HG02763 (cell line): ENCODE measurements around the gene VPS37C.
"Not testable (repeated sequence)": the region's sequence is repeated elsewhere in the genome, so short reads cannot be mapped to it uniquely, and the experiment has no call there.

Experiments used
- ATAC-seq: cut with Tn5 transposase; IDR thresholded peaks from one replicate; pipeline ENCODE4 v1.9.1; 2021; ENCODE audit warnings: mild to moderate bottlenecking, moderate library complexity; ENCODE audit not compliant: unreplicated experiment

Gene VPS37C

DNA sequence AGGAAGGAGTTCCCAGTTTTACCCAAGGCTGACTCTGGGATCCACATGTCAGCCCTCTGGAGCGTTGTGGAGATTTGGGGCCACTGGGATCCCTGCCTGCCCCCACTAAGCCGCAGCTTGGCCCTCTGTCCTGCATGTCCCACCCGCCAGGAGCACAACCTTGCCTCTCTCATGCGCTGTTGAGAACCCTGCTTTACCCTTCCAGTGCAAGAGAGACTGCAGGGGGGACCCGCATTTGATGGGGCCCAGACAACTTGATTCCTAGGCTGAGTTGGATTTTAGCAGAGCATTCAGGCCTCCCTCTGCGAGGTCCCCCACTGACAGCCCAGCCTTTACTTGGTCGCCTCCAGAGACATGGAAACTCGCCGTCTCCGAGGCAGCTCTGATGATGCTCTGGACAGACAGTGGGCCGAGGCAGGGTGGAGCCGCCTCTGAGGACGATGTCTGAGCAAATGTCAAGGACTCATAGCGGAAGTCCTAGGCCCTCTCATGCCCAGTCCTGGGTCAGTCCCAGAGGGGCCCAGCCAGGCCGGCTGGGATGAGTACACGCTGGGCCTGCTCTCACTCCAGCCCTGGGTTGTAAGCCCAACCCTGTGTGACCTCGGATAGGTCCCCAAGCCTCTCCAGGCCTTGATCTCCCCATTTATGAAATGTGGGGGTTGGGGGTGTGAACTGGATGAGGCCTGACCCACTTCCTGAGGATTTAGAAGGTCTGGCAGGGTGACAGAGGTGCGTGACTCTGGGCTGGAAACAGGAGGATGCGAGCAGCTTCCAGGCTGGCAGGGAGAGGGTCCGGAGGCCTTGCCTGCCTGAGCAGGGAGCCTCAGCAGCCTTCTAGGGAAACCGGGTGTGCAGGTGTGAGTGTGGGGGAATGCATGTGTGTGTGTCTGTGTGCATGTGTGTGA, 58.3 kb downstream of the VPS37C start:
- ATAC-seq, result no peak

DNA sequence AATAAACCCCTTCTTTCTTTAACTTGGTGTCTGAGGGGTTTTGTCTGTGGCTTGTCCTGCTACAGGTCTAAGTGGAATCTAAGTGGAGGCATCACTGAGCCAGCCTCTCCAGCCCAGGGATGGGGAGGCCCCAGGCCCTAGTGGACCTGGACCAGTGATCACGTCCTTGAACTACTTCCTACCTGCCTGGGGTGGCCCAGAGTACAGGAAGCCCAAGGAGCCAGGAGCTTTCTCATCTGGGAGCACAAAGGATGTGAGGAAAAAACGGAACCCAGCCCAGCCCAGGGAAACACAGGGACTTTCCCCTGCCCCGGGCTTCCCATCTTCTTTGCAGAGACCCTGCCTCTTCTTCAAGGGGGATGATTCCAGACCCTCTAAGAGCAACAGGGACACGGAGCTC, 62.4 kb downstream of the VPS37C start:
- ATAC-seq, result no peak

- ATAC-seq, result not testable (repeated sequence)
Measured at GRCh38 chr11:61098261-61098660, 63.0 kb downstream of the VPS37C start.

DNA sequence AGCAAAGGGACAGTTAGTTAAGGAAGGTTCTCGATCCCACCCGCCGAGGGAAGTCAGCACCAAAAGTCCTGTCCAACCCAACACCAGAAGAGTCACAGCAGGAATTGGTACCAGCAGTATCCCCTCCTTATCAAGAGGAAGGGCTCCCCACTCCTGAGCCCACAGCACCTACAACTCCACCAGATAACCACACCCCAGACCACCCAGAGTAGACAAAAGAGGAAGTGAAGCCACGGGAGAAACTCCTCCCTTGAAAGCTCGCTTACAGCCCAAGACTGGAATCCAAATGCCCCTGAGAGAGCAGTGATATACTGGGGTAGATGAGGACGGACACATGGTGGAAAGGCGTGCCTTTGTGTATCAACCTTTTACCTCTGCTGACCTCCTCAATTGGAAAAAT, 66.2 kb downstream of the VPS37C start:
- no peak for ATAC-seq

DNA sequence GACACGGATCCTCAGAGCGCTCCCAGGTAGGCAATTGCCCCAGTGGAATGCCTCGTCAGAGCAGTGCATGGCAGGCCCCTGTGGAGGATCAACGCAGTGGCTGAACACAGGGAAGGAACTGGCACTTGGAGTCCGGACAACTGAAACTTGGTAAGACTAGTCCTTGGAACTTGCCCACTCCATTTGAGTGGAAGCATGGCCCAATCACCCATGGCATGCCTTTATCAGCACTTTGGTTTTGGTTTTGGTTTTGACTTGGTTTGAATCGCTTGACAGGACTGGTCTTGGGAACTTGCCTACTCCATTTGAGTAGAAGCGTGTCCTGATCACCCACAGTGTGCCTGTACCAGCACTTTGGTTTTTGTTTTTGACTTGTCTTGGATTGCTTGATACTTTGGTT, 67.1 kb downstream of the VPS37C start:
- not testable (repeated sequence) for ATAC-seq

- no peak for ATAC-seq
Measured at GRCh38 chr11:61092908-61093763, 68.1 kb downstream of the VPS37C start.

DNA sequence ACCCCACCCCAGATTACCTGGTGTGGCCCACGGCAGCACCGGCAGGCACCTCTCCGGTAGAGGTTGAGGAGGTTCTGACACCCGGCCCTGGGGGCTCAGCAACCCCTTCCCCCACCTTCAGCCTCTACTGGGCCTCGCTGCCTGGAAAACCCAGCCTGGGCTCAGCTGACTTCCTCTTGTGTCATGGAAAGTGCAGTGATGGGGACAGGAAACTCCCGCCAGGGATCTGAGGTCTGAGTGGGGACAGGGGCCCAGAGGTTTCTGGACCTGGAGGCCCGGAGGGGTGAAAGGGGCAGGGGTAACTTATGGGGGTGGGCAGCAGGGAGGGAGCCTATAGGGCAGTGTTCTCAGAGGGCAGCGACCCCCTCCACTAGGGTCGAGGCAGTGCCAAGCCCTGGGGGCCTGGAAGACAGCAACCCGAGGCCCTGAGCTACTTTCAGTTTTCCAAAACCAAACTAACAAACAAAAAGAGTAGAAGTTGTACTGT, 68.9 kb downstream of the VPS37C start:
- ATAC-seq, result peak; percentile 69

- ATAC-seq, result no peak
Measured at GRCh38 chr11:61091373-61092279, 69.6 kb downstream of the VPS37C start.

GRCh38 chr11:61090982-61091372, 70.2 kb downstream of the VPS37C start:
- ATAC-seq, result no peak

DNA sequence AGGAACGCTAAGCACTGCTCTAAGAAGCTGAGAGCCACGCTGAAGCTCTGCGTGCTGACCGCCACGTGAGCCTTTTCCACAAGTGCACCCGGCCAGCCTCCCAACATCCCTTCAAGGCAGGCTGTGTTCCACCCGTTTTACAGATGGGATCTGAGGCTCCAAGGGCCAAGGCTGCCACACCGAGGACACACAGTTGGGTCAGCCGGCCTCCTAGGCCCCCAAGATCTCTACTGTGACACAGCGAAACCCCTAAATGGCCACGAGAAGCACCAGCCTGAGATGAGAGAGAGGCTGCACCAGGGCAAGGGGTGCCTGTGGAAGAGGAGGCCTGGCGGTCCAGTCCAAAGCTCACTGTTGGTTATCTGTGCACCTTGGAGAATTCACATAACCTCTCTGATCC, 70.7 kb downstream of the VPS37C start:
- no peak for ATAC-seq

DNA sequence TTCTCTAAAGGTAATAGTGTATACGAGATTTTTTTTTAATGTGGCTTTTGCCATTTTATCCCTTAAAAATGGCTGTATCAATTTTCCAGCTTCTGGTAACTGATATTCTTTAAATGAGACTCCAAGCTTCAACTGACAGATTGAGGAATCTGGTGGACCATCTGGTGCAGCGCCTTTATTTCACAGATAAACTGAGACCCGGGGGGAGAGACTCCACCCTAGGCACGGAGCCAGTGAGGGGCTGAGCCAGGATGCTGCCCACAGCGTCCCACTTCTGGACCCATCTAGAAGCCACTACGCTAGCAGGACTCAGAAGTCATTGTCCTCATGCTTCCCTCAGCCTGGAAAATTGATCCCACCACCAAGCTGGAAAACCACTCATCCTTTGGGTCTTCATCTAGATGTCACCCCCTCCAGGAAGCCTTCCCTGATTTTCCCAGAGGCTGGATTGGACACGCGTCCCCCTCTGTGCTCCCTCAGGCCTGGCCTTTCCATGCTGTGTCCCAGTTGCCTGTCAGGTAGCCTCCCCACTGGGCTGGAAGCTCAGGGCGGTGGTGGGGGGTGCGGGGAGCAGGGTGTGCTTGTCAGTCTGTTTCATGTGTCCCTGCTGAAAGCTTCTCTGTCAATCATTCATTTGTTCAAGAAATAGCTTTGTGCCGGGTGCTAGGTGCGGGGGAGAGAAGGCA, 71.3 kb downstream of the VPS37C start:
- no peak for ATAC-seq

DNA sequence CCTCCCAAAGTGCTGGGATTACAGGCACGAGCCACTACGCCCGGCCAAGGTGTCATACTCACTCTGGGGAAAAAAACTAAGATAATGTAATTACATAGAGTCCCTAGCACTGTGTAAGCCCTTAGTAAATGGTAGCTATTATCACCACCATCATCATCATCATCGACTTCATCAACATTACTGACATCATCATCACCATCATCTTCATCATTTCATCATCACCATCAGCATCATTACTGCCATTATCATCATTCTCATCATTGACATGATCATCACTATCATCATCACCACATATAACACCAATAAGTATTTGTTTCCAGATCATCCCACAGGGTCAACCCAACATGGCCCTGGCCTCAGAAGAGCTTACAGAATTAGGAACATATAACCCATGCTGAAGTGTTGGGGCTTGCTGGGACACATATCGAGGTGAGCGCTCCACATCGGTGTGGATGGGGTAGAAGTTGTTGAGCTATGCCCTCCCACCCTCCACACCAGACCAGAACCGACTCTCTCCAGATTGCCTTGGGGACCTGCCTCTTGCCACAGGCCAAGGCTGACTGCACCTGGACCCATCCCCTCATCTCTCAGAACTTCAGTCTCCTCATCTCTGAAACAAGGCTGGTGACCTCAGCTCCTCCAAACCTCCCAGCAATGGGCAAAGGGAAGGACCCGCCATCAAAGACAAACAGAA, 73.7 kb downstream of the VPS37C start:
- ATAC-seq, result no peak

DNA sequence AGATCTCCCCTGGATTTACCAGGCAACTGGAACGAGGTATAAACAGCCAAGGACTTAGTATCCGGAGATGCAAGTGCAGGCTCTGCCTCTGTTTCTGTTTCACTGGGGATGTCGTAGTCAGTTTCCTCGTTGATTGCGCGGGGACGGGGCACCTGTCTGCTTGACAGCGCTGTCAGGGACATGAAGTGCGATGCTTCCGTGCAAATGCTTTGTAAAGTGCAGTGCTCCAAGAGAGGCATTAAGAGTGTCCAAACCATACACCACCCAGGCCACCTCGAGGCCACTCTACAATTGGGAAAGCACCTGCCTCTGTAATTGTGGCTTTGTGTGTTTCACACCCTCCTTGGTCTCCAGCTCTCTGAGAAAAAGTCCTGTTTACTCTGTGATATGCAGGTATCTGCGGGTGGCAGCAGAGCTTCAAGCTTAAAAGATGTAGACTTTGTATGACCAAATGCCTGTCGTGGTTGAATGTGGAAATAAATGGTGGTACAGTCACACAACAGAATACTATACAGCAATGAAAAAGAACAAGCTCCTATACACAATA, 77.6 kb downstream of the VPS37C start:
- ATAC-seq, result no peak

GRCh38 chr11:61082931-61083531, 78.2 kb downstream of the VPS37C start:
- no peak for ATAC-seq

GRCh38 chr11:61082062-61082870, 79.0 kb downstream of the VPS37C start:
- ATAC-seq, result no peak

- ATAC-seq, result no peak
Measured at GRCh38 chr11:61080986-61081590, 80.1 kb downstream of the VPS37C start.

DNA sequence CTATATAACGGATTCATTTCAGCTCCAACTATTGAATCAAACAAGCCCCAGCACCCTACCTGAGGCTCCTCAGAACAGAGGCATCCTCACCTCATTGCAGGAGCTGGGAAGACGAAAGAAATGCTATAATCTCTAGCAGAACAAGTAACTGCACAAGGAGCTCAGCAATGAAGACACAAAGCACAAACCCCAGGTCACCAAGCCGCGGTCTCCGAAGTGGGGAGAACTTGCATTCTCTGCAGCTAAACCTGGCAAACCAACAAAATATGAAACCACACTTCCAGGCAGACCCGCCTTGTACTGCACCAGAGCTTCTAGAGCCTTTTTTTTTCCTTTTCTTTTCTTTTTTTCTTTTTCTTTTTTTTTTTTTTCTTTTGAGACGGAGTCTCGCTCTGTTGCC, 80.7 kb downstream of the VPS37C start:
- no peak for ATAC-seq
